MM.1S (cell line): ENCODE data around the gene SH3TC1.

ENCODE experiments used
- DNase-seq: peaks from one replicate; pipeline ENCODE4 v3.0.0-alpha.2; 2015
- H2AFZ ChIP-seq: fragments of 300-600 bp; sonication (generic); 2 replicates; pipeline ENCODE4 v1.6.0; 2016; ENCODE audit warnings: antibody characterized with exemption, low read length
- H3F3A ChIP-seq: fragments of 300-600 bp; sonication (generic); 2 replicates; pipeline ENCODE4 v1.6.1; 2016; ENCODE audit warnings: mild to moderate bottlenecking, antibody characterized with exemption, low read length, moderate library complexity, mixed read lengths; ENCODE audit not compliant: insufficient read depth
- H3K27ac ChIP-seq: fragments of 300-600 bp; sonication (generic); 2 replicates; pipeline ENCODE4 v1.5.1; 2016; ENCODE audit warnings: mild to moderate bottlenecking, low read length
- H3K27me3 ChIP-seq: fragments of 300-600 bp; sonication (generic); replicated peaks from 2 replicates; pipeline ENCODE4 v1.6.0; 2016; ENCODE audit warnings: low read length; ENCODE audit not compliant: insufficient read depth
- H3K36me3 ChIP-seq: fragments of 300-600 bp; sonication (generic); replicated peaks from 2 replicates; pipeline ENCODE4 v1.6.1; 2016; ENCODE audit warnings: mild to moderate bottlenecking, low read length, mixed read lengths; ENCODE audit not compliant: insufficient read depth
- H3K4me1 ChIP-seq: fragments of 300-600 bp; sonication (generic); 2 replicates; pipeline ENCODE4 v1.6.1; 2016; ENCODE audit warnings: low read length, mixed read lengths
- H3K4me2 ChIP-seq: fragments of 300-600 bp; sonication (generic); 2 replicates; pipeline ENCODE4 v1.6.0; 2016; ENCODE audit warnings: low read depth, low read length
- H3K4me3 ChIP-seq: fragments of 300-600 bp; sonication (generic); 2 replicates; pipeline ENCODE4 v1.5.1; 2016; ENCODE audit warnings: low read length, mixed read lengths
- H3K79me2 ChIP-seq: fragments of 300-600 bp; sonication (generic); 2 replicates; pipeline ENCODE4 v1.6.1; 2016; ENCODE audit warnings: mixed run types, low read length, mixed read lengths
- H3K9ac ChIP-seq: fragments of 300-600 bp; sonication (generic); 2 replicates; pipeline ENCODE4 v1.6.1; 2016; ENCODE audit warnings: low read length, mixed read lengths
- H3K9me2 ChIP-seq: fragments of 300-600 bp; sonication (generic); replicated peaks from 2 replicates; pipeline ENCODE4 v1.6.1; 2016; ENCODE audit warnings: mild to moderate bottlenecking, low read length, mixed read lengths; ENCODE audit not compliant: insufficient read depth
- H3K9me3 ChIP-seq: fragments of 300-600 bp; sonication (generic); replicated peaks from 2 replicates; pipeline ENCODE4 v1.6.1; 2016; ENCODE audit warnings: mild to moderate bottlenecking, low read length, mixed read lengths; ENCODE audit not compliant: insufficient read depth
- H4K20me1 ChIP-seq: fragments of 300-600 bp; sonication (generic); 2 replicates; pipeline ENCODE4 v1.6.1; 2016; ENCODE audit warnings: mild to moderate bottlenecking, low read length, moderate library complexity, mixed read lengths; ENCODE audit not compliant: insufficient read depth
- CTCF ChIP-seq: fragments of 300-600 bp; sonication (generic); IDR thresholded peaks from 2 replicates; pipeline ENCODE4 v1.5.1; 2016; ENCODE audit warnings: antibody characterized with exemption, low read length, mixed read lengths
- EZH2 ChIP-seq: fragments of 300-600 bp; sonication (generic); optimal IDR thresholded peaks from 2 replicates; pipeline ENCODE3; 2017; ENCODE audit warnings: low read depth, mild to moderate bottlenecking, antibody characterized with exemption, low read length, mixed read lengths
- EZH2phosphoT487 ChIP-seq: fragments of 300-600 bp; sonication (generic); IDR thresholded peaks from 2 replicates; pipeline ENCODE4 v1.6.1; 2018; ENCODE audit warnings: antibody characterized with exemption, low read length

Gene SH3TC1

GRCh38 chr4:8182858-8183725 is 16.0 kb upstream of the SH3TC1 start:
- Histone ChIP-seq H3K4me2 (no peak overlapping the region), H3K79me2 (no peaks in the 10 kb centered on the region), H3K4me3 (no peak overlapping the region), H3K9me2 (no peaks in the 10 kb centered on the region), H3F3A (0 out of 2 replicates have a peak, but pooled peaks cover 3% of the 10 kb centered on the region), H3K27ac (no peak overlapping the region), H2AFZ (no peak overlapping the region), H3K27me3 (peaks cover 60% of the 10 kb centered on the region), H3K4me1 (0 out of 2 replicates have a peak, but pooled peaks cover 3% of the 10 kb centered on the region), H3K9me3 (no peaks in the 10 kb centered on the region), H4K20me1 (no peaks in the 10 kb centered on the region), H3K9ac (no peak overlapping the region), H3K36me3 (no peaks in the 10 kb centered on the region)
- TF ChIP-seq EZH2 (no peak), CTCF (no peak), EZH2phosphoT487 (no peak)
- DNase-seq: no peak

GRCh38 chr4:8184061-8184460 is 15.0 kb upstream of the SH3TC1 start:
- Histone ChIP-seq H3K4me3 (no peak overlapping the region), H3K9ac (no peak overlapping the region), H3K27ac (no peak overlapping the region), H3K9me2 (no peaks in the 10 kb centered on the region), H3K79me2 (no peaks in the 10 kb centered on the region), H3K36me3 (no peaks in the 10 kb centered on the region), H3K9me3 (no peaks in the 10 kb centered on the region), H3K4me1 (peaks cover 5% of the 10 kb centered on the region; the same call in 1 of the 2 replicates), H3K4me2 (no peak overlapping the region), H3F3A (0 out of 2 replicates have a peak, but pooled peaks cover 3% of the 10 kb centered on the region), H3K27me3 (peaks cover 65% of the 10 kb centered on the region), H4K20me1 (no peaks in the 10 kb centered on the region), H2AFZ (no peak overlapping the region)
- TF ChIP-seq CTCF (no peak), EZH2phosphoT487 (no peak), EZH2 (no peak)
- no peak for DNase-seq

GRCh38 chr4:8185295-8185694 is 13.8 kb upstream of the SH3TC1 start:
- H3K4me1 ChIP-seq: peaks cover 7% of the 10 kb centered on the region; the same call in 1 of the 2 replicates
- no peak overlapping the region for H2AFZ ChIP-seq
- H3K27me3 ChIP-seq: peaks cover 63% of the 10 kb centered on the region
- TF ChIP-seq EZH2: no peak
- peak overlapping the region; percentile 22; the same call in 1 of the 2 replicates for H3K27ac ChIP-seq
- peak overlapping the region; percentile 34; the same call in 1 of the 2 replicates for H3K4me2 ChIP-seq
- 0 out of 2 replicates have a peak, but pooled peaks cover 3% of the 10 kb centered on the region for H3F3A ChIP-seq
- DNase-seq: no peak
- H4K20me1 ChIP-seq: no peaks in the 10 kb centered on the region
- H3K9me3 ChIP-seq: no peaks in the 10 kb centered on the region
- H3K36me3 ChIP-seq: no peaks in the 10 kb centered on the region
- H3K79me2 ChIP-seq: no peaks in the 10 kb centered on the region
- no peaks in the 10 kb centered on the region for H3K9me2 ChIP-seq
- no peak overlapping the region for H3K4me3 ChIP-seq
- H3K9ac ChIP-seq: no peak overlapping the region

GRCh38 chr4:8185930-8186329 is 13.2 kb upstream of the SH3TC1 start:
- H3K4me2 ChIP-seq: peak overlapping the region; percentile 34; the same call in 1 of the 2 replicates
- no peaks in the 10 kb centered on the region for H3K9me3 ChIP-seq
- no peaks in the 10 kb centered on the region for H3K9me2 ChIP-seq
- H3K9ac ChIP-seq: no peak overlapping the region
- no peak overlapping the region for H3K27ac ChIP-seq
- H3K4me1 ChIP-seq: peaks cover 9% of the 10 kb centered on the region
- H3K27me3 ChIP-seq: peaks cover 62% of the 10 kb centered on the region
- no peaks in the 10 kb centered on the region for H3K79me2 ChIP-seq
- no peak for DNase-seq
- H4K20me1 ChIP-seq: no peaks in the 10 kb centered on the region
- no peak overlapping the region for H3K4me3 ChIP-seq
- H2AFZ ChIP-seq: no peak overlapping the region
- H3F3A ChIP-seq: 0 out of 2 replicates have a peak, but pooled peaks cover 3% of the 10 kb centered on the region
- no peaks in the 10 kb centered on the region for H3K36me3 ChIP-seq
- no peak for TF ChIP-seq EZH2phosphoT487
- no peak for TF ChIP-seq CTCF
